ENCODE data around the gene NUP214.
"Not testable (repeated sequence)": the region's sequence is repeated elsewhere in the genome, so short reads cannot be mapped to it uniquely, and the experiment has no call there.

Gene NUP214

GRCh38 chr9:131179561-131180219 lies 54.3 kb downstream of the NUP214 start:
- H3K4me3 Mint-ChIP-seq, result no peak overlapping the region
- H3K36me3 Mint-ChIP-seq (ENCODE audit: low read depth), result peaks cover 44% of the 10 kb centered on the region
- DNase-seq, result no peak
- no peaks in the 10 kb centered on the region for H3K9me3 Mint-ChIP-seq
- H3K27ac Mint-ChIP-seq, result no peak overlapping the region
- no peak for ATAC-seq
- peaks cover 16% of the 10 kb centered on the region for H3K4me1 Mint-ChIP-seq
- no peaks in the 10 kb centered on the region for H3K27me3 Mint-ChIP-seq

- peaks cover 44% of the 10 kb centered on the region for H3K36me3 Mint-ChIP-seq (ENCODE audit: low read depth)
These were observed 55.1 kb downstream of the NUP214 start for GRCh38 chr9:131180454-131180853.

GRCh38 chr9:131181091-131181681 lies 55.8 kb downstream of the NUP214 start:
- H3K36me3 Mint-ChIP-seq (ENCODE audit: low read depth), result peaks cover 43% of the 10 kb centered on the region
- DNase-seq, result no peak
- no peaks in the 10 kb centered on the region for H3K9me3 Mint-ChIP-seq
- no peak overlapping the region for H3K27ac Mint-ChIP-seq
- peaks cover 16% of the 10 kb centered on the region for H3K4me1 Mint-ChIP-seq
- H3K4me3 Mint-ChIP-seq, result no peak overlapping the region
- ATAC-seq, result no peak
- H3K27me3 Mint-ChIP-seq, result no peaks in the 10 kb centered on the region

More at GRCh38 chr9:131180454-131180853, 55.1 kb downstream of the NUP214 start:
- Mint-ChIP-seq H3K27me3 (no peaks in the 10 kb centered on the region), H3K4me1 (peaks cover 16% of the 10 kb centered on the region), H3K9me3 (no peaks in the 10 kb centered on the region), H3K27ac (no peak overlapping the region), H3K4me3 (no peak overlapping the region)
- ATAC-seq (no peak), DNase-seq (no peak)

GRCh38 chr9:131185924-131186323 lies 60.5 kb downstream of the NUP214 start:
- no peak for DNase-seq
- Mint-ChIP-seq H3K4me3 (no peak overlapping the region), H3K36me3 (ENCODE audit: low read depth) (peaks cover 49% of the 10 kb centered on the region), H3K27ac (no peak overlapping the region), H3K9me3 (no peaks in the 10 kb centered on the region), H3K27me3 (no peaks in the 10 kb centered on the region), H3K4me1 (peaks cover 3% of the 10 kb centered on the region)
- no peak for ATAC-seq

GRCh38 chr9:131186622-131187021 lies 61.2 kb downstream of the NUP214 start:
- H3K27me3 Mint-ChIP-seq, result no peaks in the 10 kb centered on the region
- H3K9me3 Mint-ChIP-seq, result no peaks in the 10 kb centered on the region
- H3K36me3 Mint-ChIP-seq (ENCODE audit: low read depth), result peaks cover 47% of the 10 kb centered on the region
- H3K27ac Mint-ChIP-seq, result no peak overlapping the region
- H3K4me1 Mint-ChIP-seq, result no peaks in the 10 kb centered on the region
- DNase-seq (no peak), ATAC-seq (no peak)
- no peak overlapping the region for H3K4me3 Mint-ChIP-seq

GRCh38 chr9:131187957-131188356 lies 62.6 kb downstream of the NUP214 start:
- Mint-ChIP-seq H3K9me3 (no peaks in the 10 kb centered on the region), H3K27ac (no peak overlapping the region), H3K27me3 (no peaks in the 10 kb centered on the region), H3K4me1 (no peaks in the 10 kb centered on the region), H3K4me3 (no peak overlapping the region), H3K36me3 (ENCODE audit: low read depth) (peaks cover 53% of the 10 kb centered on the region)
- ATAC-seq, result no peak
- no peak for DNase-seq

- ATAC-seq, result no peak
- DNase-seq, result no peak
- Mint-ChIP-seq H3K27me3 (no peaks in the 10 kb centered on the region), H3K4me1 (no peaks in the 10 kb centered on the region), H3K4me3 (no peak overlapping the region), H3K27ac (no peak overlapping the region), H3K9me3 (no peaks in the 10 kb centered on the region), H3K36me3 (ENCODE audit: low read depth) (peaks cover 55% of the 10 kb centered on the region)
These were observed 63.6 kb downstream of the NUP214 start for GRCh38 chr9:131188976-131189375.

- no peaks in the 10 kb centered on the region for H3K27me3 Mint-ChIP-seq
- no peak overlapping the region for H3K4me3 Mint-ChIP-seq
- H3K9me3 Mint-ChIP-seq, result no peaks in the 10 kb centered on the region
- no peaks in the 10 kb centered on the region for H3K4me1 Mint-ChIP-seq
- no peak overlapping the region for H3K27ac Mint-ChIP-seq
- ATAC-seq (no peak), DNase-seq (no peak)
- peaks cover 56% of the 10 kb centered on the region for H3K36me3 Mint-ChIP-seq (ENCODE audit: low read depth)
These were observed 64.8 kb downstream of the NUP214 start for GRCh38 chr9:131190191-131190590.

- DNase-seq, H3K27me3 Mint-ChIP-seq, H3K4me3 Mint-ChIP-seq, ATAC-seq, H3K4me1 Mint-ChIP-seq, H3K27ac Mint-ChIP-seq, H3K9me3 Mint-ChIP-seq: not testable (repeated sequence)
- peaks cover 56% of the 10 kb centered on the region for H3K36me3 Mint-ChIP-seq (ENCODE audit: low read depth)
These were observed 65.6 kb downstream of the NUP214 start for GRCh38 chr9:131191032-131191431.

- H3K27me3 Mint-ChIP-seq, result no peaks in the 10 kb centered on the region
- no peak for ATAC-seq
- no peak for DNase-seq
- no peaks in the 10 kb centered on the region for H3K9me3 Mint-ChIP-seq
- no peak overlapping the region for H3K4me3 Mint-ChIP-seq
- H3K4me1 Mint-ChIP-seq, result no peaks in the 10 kb centered on the region
- no peak overlapping the region for H3K27ac Mint-ChIP-seq
- H3K36me3 Mint-ChIP-seq (ENCODE audit: low read depth), result peaks cover 54% of the 10 kb centered on the region
These were observed 66.5 kb downstream of the NUP214 start for GRCh38 chr9:131191857-131192256.

- Mint-ChIP-seq H3K27me3 (no peaks in the 10 kb centered on the region), H3K9me3 (no peaks in the 10 kb centered on the region), H3K27ac (no peak overlapping the region), H3K36me3 (ENCODE audit: low read depth) (peaks cover 50% of the 10 kb centered on the region), H3K4me3 (no peak overlapping the region), H3K4me1 (no peaks in the 10 kb centered on the region)
- DNase-seq, result no peak
- no peak for ATAC-seq
These were observed 67.7 kb downstream of the NUP214 start for GRCh38 chr9:131193051-131193450.

- H3K4me3 Mint-ChIP-seq, result no peak overlapping the region
- peaks cover 50% of the 10 kb centered on the region for H3K36me3 Mint-ChIP-seq (ENCODE audit: low read depth)
- H3K9me3 Mint-ChIP-seq, result no peaks in the 10 kb centered on the region
- ATAC-seq (no peak), DNase-seq (no peak)
- H3K27me3 Mint-ChIP-seq, result no peaks in the 10 kb centered on the region
- H3K27ac Mint-ChIP-seq, result no peak overlapping the region
- no peaks in the 10 kb centered on the region for H3K4me1 Mint-ChIP-seq
These were observed 69.4 kb downstream of the NUP214 start for GRCh38 chr9:131194762-131195161.

- peaks cover 64% of the 10 kb centered on the region for H3K36me3 Mint-ChIP-seq (ENCODE audit: low read depth)
- ATAC-seq (no peak), DNase-seq (no peak)
- no peak overlapping the region for H3K4me3 Mint-ChIP-seq
- no peaks in the 10 kb centered on the region for H3K27me3 Mint-ChIP-seq
- H3K4me1 Mint-ChIP-seq, result no peaks in the 10 kb centered on the region
- H3K27ac Mint-ChIP-seq, result no peak overlapping the region
- no peaks in the 10 kb centered on the region for H3K9me3 Mint-ChIP-seq
These were observed 72.0 kb downstream of the NUP214 start for GRCh38 chr9:131197160-131197911.

GRCh38 chr9:131198041-131198715 lies 72.8 kb downstream of the NUP214 start:
- no peaks in the 10 kb centered on the region for H3K27me3 Mint-ChIP-seq
- H3K9me3 Mint-ChIP-seq, result no peaks in the 10 kb centered on the region
- peaks cover 60% of the 10 kb centered on the region for H3K36me3 Mint-ChIP-seq (ENCODE audit: low read depth)
- ATAC-seq, result no peak
- no peak overlapping the region for H3K27ac Mint-ChIP-seq
- H3K4me1 Mint-ChIP-seq, result no peaks in the 10 kb centered on the region
- H3K4me3 Mint-ChIP-seq, result no peak overlapping the region
- DNase-seq, result no peak

- Mint-ChIP-seq H3K27me3 (no peaks in the 10 kb centered on the region), H3K36me3 (ENCODE audit: low read depth) (peaks cover 70% of the 10 kb centered on the region)
These were observed 76.5 kb downstream of the NUP214 start for GRCh38 chr9:131201856-131202255.

More at GRCh38 chr9:131201856-131202255, 76.5 kb downstream of the NUP214 start:
- Mint-ChIP-seq H3K9me3 (no peaks in the 10 kb centered on the region), H3K4me3 (no peak overlapping the region), H3K27ac (no peak overlapping the region), H3K4me1 (peaks cover 3% of the 10 kb centered on the region)
- ATAC-seq, result no peak
- DNase-seq, result no peak

Measured in activated naive CD8-positive, alpha-beta T cell treated with anti-CD3 and anti-CD28 coated beads, Interleukin-2, amount 50 U/mL, for 24 hours (primary cell).